ENCODE results near the gene ENC1. TPM values are rescaled to one million over a fixed set of nuclear protein-coding genes. Genes with fewer than 3 reads are reported as not detected.

Gene ENC1
- total and polyA plus RNA-seq, 10 of the 15 experiments (the other 5 are each of a cell fraction or from before 2014, with no cell fraction given) = 8.2 to 55.5 (median 32.1) TPM

DNA sequence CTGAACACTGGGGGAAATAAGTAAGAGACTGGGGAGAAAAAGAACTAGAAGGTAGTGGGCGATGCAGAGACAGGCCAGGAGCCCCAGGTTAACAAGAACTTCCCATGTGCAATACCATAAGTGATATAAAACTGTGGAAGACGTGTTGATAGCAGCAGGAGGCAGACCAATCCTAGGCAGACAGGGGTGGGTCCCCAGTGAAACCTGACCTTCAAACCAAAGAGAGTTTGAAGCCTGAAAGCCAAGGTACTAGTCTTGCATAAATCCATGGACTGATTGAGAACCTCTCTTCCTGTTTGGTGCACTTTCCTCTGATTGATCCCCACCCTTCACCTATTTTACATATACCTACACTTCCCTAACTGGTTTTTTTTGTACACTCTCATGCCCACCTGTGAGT is 29.3 kb upstream of the ENC1 start:
- ChIA-PET POLR2A (interaction anchor here (0.8 kb wide), 1 partner anchor 8 kb away, joined by 3 read pairs; no protein-coding TSS in a partner anchor), RAD21 (ENCODE audit: unreplicated experiment) (no interaction called here), CTCF (no interaction called here), SMC1A (ENCODE audit: uncharacterized antibody, unreplicated experiment) (no interaction called here)
- Histone ChIP-seq H3K9ac (ENCODE audit: control insufficient read depth, insufficient read depth, low read length) (no peak overlapping the region), H3K27me3 (replicated peaks in 1 of 2; ENCODE audit: control insufficient read depth in 2 of 2, insufficient read depth in 2 of 2, low read length in 1 of 2) (no peaks in the 10 kb centered on the region), H2AFZ (ENCODE audit: control insufficient read depth, low read depth, low read length) (no peak overlapping the region), H4K20me1 (ENCODE audit: control insufficient read depth, insufficient read depth) (no peaks in the 10 kb centered on the region), H3K9me3 (replicated peaks; ENCODE audit: control insufficient read depth, insufficient read depth, low read length) (peaks cover 2% of the 10 kb centered on the region; the same call in 1 of the 3 replicates), H3K27ac (ENCODE audit: control insufficient read depth, insufficient read depth) (no peak overlapping the region), H3K36me3 (ENCODE audit: control insufficient read depth in 2 of 2, insufficient read depth in 2 of 2, low read length in 1 of 2) (no peaks in the 10 kb centered on the region), H3K4me2 (ENCODE audit: control insufficient read depth, insufficient read depth) (no peak overlapping the region), H3K4me1 (ENCODE audit: control insufficient read depth, insufficient read depth, low read length) (no peaks in the 10 kb centered on the region), H3K79me2 (ENCODE audit: control insufficient read depth, insufficient read depth, low read length) (no peaks in the 10 kb centered on the region), H3K4me3 (no peak overlapping the region)
- in situ Hi-C loops (cut with MboI) (no loop called here), intact Hi-C loops (cut with micrococcal nuclease; ENCODE audit: unreplicated experiment) (no loop called here)
- FAIRE-seq (no peak), DNase-seq (ENCODE audit: low read depth, low spot score) (no peak), ATAC-seq (no peak)
- no TSS peak for BruUV-seq (replicated peaks)
- TF ChIP-seq, protein P1, sequence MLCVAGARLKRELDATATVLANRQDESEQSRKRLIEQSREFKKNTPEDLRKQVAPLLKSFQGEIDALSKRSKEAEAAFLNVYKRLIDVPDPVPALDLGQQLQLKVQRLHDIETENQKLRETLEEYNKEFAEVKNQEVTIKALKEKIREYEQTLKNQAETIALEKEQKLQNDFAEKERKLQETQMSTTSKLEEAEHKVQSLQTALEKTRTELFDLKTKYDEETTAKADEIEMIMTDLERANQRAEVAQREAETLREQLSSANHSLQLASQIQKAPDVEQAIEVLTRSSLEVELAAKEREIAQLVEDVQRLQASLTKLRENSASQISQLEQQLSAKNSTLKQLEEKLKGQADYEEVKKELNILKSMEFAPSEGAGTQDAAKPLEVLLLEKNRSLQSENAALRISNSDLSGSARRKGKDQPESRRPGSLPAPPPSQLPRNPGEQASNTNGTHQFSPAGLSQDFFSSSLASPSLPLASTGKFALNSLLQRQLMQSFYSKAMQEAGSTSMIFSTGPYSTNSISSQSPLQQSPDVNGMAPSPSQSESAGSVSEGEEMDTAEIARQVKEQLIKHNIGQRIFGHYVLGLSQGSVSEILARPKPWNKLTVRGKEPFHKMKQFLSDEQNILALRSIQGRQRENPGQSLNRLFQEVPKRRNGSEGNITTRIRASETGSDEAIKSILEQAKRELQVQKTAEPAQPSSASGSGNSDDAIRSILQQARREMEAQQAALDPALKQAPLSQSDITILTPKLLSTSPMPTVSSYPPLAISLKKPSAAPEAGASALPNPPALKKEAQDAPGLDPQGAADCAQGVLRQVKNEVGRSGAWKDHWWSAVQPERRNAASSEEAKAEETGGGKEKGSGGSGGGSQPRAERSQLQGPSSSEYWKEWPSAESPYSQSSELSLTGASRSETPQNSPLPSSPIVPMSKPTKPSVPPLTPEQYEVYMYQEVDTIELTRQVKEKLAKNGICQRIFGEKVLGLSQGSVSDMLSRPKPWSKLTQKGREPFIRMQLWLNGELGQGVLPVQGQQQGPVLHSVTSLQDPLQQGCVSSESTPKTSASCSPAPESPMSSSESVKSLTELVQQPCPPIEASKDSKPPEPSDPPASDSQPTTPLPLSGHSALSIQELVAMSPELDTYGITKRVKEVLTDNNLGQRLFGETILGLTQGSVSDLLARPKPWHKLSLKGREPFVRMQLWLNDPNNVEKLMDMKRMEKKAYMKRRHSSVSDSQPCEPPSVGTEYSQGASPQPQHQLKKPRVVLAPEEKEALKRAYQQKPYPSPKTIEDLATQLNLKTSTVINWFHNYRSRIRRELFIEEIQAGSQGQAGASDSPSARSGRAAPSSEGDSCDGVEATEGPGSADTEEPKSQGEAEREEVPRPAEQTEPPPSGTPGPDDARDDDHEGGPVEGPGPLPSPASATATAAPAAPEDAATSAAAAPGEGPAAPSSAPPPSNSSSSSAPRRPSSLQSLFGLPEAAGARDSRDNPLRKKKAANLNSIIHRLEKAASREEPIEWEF (IDR thresholded peaks at IDR 0.05; ENCODE audit: insufficient replicate concordance, low read depth, low read length) = no peak
- TF ChIP-seq NR2C1 (IDR thresholded peaks at IDR 0.05) = no peak
- TF ChIP-seq NFYA (IDR thresholded peaks at IDR 0.05; ENCODE audit: borderline replicate concordance, low read depth, low read length) = no peak
- TF ChIP-seq, protein P2, sequence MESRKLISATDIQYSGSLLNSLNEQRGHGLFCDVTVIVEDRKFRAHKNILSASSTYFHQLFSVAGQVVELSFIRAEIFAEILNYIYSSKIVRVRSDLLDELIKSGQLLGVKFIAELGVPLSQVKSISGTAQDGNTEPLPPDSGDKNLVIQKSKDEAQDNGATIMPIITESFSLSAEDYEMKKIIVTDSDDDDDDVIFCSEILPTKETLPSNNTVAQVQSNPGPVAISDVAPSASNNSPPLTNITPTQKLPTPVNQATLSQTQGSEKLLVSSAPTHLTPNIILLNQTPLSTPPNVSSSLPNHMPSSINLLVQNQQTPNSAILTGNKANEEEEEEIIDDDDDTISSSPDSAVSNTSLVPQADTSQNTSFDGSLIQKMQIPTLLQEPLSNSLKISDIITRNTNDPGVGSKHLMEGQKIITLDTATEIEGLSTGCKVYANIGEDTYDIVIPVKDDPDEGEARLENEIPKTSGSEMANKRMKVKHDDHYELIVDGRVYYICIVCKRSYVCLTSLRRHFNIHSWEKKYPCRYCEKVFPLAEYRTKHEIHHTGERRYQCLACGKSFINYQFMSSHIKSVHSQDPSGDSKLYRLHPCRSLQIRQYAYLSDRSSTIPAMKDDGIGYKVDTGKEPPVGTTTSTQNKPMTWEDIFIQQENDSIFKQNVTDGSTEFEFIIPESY (IDR thresholded peaks at IDR 0.05) = no peak
- TF ChIP-seq, protein P3, sequence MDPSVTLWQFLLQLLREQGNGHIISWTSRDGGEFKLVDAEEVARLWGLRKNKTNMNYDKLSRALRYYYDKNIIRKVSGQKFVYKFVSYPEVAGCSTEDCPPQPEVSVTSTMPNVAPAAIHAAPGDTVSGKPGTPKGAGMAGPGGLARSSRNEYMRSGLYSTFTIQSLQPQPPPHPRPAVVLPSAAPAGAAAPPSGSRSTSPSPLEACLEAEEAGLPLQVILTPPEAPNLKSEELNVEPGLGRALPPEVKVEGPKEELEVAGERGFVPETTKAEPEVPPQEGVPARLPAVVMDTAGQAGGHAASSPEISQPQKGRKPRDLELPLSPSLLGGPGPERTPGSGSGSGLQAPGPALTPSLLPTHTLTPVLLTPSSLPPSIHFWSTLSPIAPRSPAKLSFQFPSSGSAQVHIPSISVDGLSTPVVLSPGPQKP (IDR thresholded peaks at IDR 0.05; ENCODE audit: low read depth, low read length) = no peak
- no peak for TF ChIP-seq SMARCA5 (IDR thresholded peaks at IDR 0.05)
- no peak for TF ChIP-seq POLR2AphosphoS2 (IDR thresholded peaks at IDR 0.05; ENCODE audit: low read depth, low read length)
- TF ChIP-seq, protein P4, sequence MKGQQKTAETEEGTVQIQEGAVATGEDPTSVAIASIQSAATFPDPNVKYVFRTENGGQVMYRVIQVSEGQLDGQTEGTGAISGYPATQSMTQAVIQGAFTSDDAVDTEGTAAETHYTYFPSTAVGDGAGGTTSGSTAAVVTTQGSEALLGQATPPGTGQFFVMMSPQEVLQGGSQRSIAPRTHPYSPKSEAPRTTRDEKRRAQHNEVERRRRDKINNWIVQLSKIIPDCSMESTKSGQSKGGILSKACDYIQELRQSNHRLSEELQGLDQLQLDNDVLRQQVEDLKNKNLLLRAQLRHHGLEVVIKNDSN (IDR thresholded peaks at IDR 0.05; ENCODE audit: borderline replicate concordance, extremely low read length, insufficient read depth, low read depth, low read length) = no peak
- no peak for TF ChIP-seq STAT1 (conservative IDR thresholded peaks at IDR 0.05)
- TF ChIP-seq MTA2 (IDR thresholded peaks at IDR 0.05; ENCODE audit: low read depth) = no peak
- TF ChIP-seq HDAC2 (IDR thresholded peaks at IDR 0.05) = no peak
- 0% methylated on average over 2 of the region's 2 CpGs for WGBS (ENCODE audit: insufficient coverage, insufficient replicate concordance, low lambda C conversion rate, missing lambda C conversion rate)

All from GM12878 (cell line).